Stimulated activated CD4-positive, alpha-beta T cell treated with anti-CD3 and anti-CD28 coated beads, Interleukin-12 subunit alpha, Interleukin-12 subunit beta, amount 100 ng/mL, for 4 hours (primary cell): ENCODE data around the gene ZBTB4.

ENCODE experiments used
- DNase-seq: peaks from one replicate; pipeline ENCODE4 v3.0.0-alpha.2; 2020

Gene ZBTB4

GRCh38 chr17:7438656-7439460 lies 40.6 kb downstream of the ZBTB4 start:
- DNase-seq: no peak

DNA sequence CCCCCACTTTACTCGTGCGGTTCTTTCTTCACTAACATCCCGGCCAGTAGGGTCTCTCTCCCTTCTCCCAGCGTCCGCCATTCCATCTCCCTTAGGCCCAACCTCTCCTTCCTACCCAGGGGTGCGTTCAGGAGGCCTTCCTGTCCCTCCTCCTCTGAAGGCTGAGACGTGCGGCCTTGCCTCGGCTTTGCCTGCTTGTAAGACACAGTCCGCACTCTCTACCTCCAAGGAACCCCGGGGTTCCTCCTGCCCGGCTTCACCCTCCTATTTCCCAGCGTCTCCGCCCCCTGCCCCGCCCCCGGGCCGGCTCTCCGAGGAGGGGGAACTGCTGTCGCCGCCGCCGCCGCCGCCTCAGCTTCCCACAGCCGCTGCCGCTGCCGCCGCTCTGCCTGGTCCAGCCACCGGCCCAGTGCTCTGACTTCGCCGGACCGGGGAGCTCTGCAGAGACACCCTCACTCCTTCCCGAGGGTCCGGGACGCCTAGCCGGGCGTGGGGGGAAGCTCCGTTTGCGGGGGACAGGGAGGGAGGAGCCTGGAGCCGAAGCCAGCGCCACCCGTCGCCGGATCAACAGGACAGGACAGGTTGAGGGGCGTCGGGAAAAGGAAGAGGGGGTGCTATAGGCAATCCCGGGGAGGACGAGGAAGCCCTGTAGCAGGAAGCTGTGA lies 41.3 kb downstream of the ZBTB4 start:
- DNase-seq: peak; percentile 69

GRCh38 chr17:7437369-7437863 lies 42.0 kb downstream of the ZBTB4 start:
- no peak for DNase-seq

DNA sequence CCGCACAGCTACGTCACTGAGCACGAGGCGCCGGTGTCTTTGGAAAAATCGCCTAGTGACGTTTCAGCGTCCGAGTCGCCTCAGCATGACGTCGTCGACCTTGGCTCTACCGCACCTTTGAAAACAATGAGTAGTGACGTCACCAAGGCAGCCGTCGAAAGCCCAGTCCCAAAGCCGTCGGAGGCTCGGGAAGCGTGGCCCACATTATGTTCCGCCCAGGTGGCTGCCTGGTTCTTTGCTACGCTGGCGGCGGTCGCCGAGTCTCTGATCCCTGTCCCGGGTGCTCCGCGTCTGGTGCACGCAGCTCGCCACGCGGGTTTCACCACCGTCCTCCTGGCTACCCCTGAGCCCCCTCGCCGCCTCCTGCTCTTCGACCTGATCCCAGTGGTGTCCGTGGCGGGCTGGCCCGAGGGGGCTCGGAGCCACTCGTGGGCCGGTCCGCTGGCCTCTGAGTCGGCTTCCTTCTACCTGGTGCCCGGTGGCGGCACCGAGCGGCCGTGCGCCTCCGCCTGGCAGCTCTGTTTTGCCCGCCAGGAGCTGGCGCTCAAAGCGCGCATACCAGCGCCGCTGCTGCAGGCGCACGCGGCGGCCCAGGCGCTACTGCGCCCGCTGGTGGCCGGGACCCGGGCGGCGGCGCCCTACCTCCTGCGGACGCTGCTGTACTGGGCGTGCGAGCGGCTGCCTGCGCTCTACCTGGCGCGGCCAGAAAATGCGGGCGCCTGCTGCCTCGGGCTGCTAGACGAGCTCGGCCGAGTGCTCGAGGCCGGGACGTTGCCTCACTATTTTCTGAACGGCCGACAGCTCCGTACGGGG lies 42.7 kb downstream of the ZBTB4 start:
- peak; percentile 78 for DNase-seq

GRCh38 chr17:7435676-7436555 lies 43.5 kb downstream of the ZBTB4 start:
- peak; percentile 49 for DNase-seq

- DNase-seq: no peak
Observed at GRCh38 chr17:7432296-7432695, 47.1 kb downstream of the ZBTB4 start.

- no peak for DNase-seq
Observed at GRCh38 chr17:7431231-7431630, 48.2 kb downstream of the ZBTB4 start.

GRCh38 chr17:7429722-7430121 lies 49.7 kb downstream of the ZBTB4 start:
- DNase-seq: no peak

- DNase-seq: no peak
Observed at GRCh38 chr17:7428557-7428956, 50.9 kb downstream of the ZBTB4 start, which contains the start of gene SPEM3. TSS of gene SPEM3 (plus strand) at chr17:7428857. CDS start at chr17:7428903, 46 bp downstream.

GRCh38 chr17:7427549-7427948 lies 51.9 kb downstream of the ZBTB4 start:
- no peak for DNase-seq

DNA sequence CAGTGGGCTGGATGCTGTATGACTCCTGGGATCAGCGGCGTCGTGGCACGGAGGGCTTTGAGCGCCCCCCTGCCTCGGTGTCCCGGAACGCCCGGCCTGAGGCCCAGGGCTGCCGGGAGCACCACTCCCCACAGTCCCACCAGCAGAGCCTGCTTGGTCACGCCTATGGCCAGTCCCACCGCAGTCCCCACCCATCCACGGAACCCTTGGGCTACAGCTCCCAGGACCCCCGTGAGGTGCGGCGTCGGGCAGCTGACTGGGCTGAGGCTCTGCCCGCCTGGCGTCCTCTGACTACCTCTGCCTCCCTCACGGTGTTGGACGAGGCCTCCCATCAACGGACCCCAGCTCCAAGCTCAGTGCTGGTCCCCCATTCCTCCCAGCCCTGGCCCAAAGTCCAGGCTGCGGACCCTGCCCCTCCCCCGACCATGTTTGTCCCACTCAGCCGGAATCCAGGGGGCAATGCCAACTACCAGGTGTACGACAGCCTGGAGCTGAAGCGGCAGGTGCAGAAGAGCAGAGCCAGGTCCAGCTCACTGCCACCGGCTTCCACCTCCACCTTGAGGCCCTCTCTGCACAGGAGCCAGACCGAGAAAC lies 52.4 kb downstream of the ZBTB4 start:
- DNase-seq: no peak

- no peak for DNase-seq
Observed at GRCh38 chr17:7426203-7426863, 53.1 kb downstream of the ZBTB4 start.

- no peak for DNase-seq
Observed at GRCh38 chr17:7425756-7426155, 53.7 kb downstream of the ZBTB4 start.

DNA sequence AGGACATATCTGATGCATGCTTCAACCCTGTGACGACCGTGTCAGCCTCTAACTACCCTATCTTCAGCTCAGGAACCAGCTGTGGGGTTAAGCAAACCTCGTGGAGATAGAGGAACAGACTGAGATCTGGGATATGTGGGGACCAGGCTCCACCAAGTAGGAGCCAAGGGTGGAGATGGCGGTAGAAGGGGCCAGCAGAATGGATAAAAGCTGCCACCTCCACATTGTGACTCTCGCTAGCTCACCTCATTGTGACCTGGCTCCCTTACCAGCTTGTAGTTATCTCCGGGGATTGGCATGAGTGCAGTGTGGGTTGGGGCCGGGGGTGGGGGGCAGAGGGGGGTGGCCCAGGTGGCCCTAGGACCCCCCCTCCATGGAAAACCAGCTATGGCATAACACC lies 54.1 kb downstream of the ZBTB4 start, which contains the start of gene SPEM2:
TSS of gene SPEM2 (plus strand) at position 301 of the 400 bp plus-strand sequence. CDS start at position 374, 73 bp downstream.
- no peak for DNase-seq

DNA sequence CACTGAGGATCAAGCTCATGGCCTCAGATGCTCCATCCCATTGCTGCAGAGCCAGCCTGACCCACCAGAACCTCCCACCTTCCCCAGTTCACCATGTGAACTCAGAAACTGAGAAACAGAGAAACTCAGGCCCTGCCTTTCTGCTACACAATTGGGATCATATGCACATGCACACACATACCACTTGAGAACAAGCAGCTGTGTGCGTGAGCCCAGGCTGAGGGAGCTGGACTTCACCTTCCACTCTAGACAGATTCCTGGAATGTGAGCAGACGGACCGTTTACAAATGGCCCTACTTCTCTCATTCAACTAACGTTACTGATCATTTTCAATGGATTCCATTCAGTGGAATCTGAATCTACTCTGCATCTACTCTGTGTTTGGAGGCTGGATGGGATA lies 55.8 kb downstream of the ZBTB4 start:
- DNase-seq: no peak

DNA sequence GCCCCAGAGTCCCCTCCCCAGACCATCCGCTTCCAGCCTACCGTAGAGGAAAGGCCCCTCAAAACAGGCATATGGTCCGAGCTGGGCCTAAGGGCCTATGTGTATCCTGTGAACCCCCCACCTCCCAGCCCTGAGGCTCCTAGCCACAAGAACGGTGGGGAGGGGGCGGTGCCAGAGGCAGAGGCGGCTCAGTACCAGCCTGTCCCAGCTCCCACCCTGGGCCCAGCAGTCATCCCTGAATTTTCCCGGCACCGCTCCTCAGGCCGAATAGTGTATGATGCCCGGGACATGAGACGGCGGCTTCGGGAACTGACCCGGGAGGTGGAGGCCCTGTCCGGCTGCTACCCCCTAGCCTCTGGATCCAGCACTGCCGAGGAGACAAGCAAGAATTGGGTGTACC lies 58.2 kb downstream of the ZBTB4 start:
- no peak for DNase-seq

- no peak for DNase-seq
Observed at GRCh38 chr17:7419819-7420610, 59.4 kb downstream of the ZBTB4 start, which contains the start of gene SPEM1. TSS of gene SPEM1 (plus strand) at chr17:7420324. CDS start at chr17:7420385, 61 bp downstream.

GRCh38 chr17:7418472-7419152 lies 60.8 kb downstream of the ZBTB4 start:
- DNase-seq: no peak

- DNase-seq: no peak
Observed at GRCh38 chr17:7417056-7417655, 62.3 kb downstream of the ZBTB4 start.
